Mucosa of descending colon (tissue), 3 donors: Measurements from ENCODE around the gene DRG2. TPM values are rescaled to one million over a fixed set of nuclear protein-coding genes. Genes with fewer than 3 reads are reported as not detected.

Experiments
- ATAC-seq: fragments of 200-7000 bp; cut with Tn5 transposase; one replicate; pipeline ENCODE4 v1.9.1; 2020; ENCODE audit warnings: mild to moderate bottlenecking, moderate library complexity
- DNase-seq, 3 donors: peaks; one replicate each; pipeline ENCODE4 v3.0.0-alpha.2; 2020
- H3K36me3 ChIP-seq: fragments of 200-600 bp; one replicate; pipeline ENCODE4 v1.8.0; 2021; ENCODE audit warnings: low read depth, mild to moderate bottlenecking
- H3K4me1 ChIP-seq: fragments of 200-600 bp; one replicate; pipeline ENCODE4 v1.8.0; 2021; ENCODE audit warnings: low read depth, mild to moderate bottlenecking
- H3K4me3 ChIP-seq: fragments of 200-600 bp; one replicate; pipeline ENCODE4 v1.8.0; 2021; ENCODE audit warnings: mild to moderate bottlenecking
- H3K9me3 ChIP-seq: fragments of 200-600 bp; one replicate; pipeline ENCODE4 v1.8.0; 2021; ENCODE audit warnings: mild to moderate bottlenecking
- intact Hi-C, 2 donors: fragments of 100-400 bp; cut with DNase I in 1 of 2; cut with micrococcal nuclease in 1 of 2; formaldehyde crosslinking; loops; one replicate each; pipeline versions ENCODE4 v1.11.0 to v1.11.1; 2022; cut with DNase I, micrococcal nuclease
- total RNA-seq, 3 donors: library from RNA; stranded (reverse); fragmentation: NEBNext Ultra II Directional in 2 of 3; extraction: Animal tissue kit (Norgen Biotek cat#: 25700) in 2 of 3; gene quantifications; one replicate each; pipeline versions ENCODE4 v1.2.1 to v1.2.4, GENCODE V29; 2021 to 2023
- TF ChIP-seq, protein P1 (sequence below): fragments of 200-600 bp; IDR thresholded peaks from one replicate; pipeline ENCODE4 v1.8.0; 2022; ENCODE audit warnings: antibody characterized with exemption, mild to moderate bottlenecking
- donor health status: DM: no; HTN: no; CAD: no; lungs with moderate emphysema.
- donor health status: DM: no; HTN: no; CAD: no.
- donor health status: DM: no; HTN: yes; CAD: no.

The DRG2 gene
- total RNA-seq, 3 donors from 2014 or later = 28.9 to 32.8 (median 32.6) TPM

GRCh38 chr17:18117533-18117932 lies 29.8 kb downstream of the DRG2 start:
- no peak overlapping the region for H3K4me3 ChIP-seq

DNA sequence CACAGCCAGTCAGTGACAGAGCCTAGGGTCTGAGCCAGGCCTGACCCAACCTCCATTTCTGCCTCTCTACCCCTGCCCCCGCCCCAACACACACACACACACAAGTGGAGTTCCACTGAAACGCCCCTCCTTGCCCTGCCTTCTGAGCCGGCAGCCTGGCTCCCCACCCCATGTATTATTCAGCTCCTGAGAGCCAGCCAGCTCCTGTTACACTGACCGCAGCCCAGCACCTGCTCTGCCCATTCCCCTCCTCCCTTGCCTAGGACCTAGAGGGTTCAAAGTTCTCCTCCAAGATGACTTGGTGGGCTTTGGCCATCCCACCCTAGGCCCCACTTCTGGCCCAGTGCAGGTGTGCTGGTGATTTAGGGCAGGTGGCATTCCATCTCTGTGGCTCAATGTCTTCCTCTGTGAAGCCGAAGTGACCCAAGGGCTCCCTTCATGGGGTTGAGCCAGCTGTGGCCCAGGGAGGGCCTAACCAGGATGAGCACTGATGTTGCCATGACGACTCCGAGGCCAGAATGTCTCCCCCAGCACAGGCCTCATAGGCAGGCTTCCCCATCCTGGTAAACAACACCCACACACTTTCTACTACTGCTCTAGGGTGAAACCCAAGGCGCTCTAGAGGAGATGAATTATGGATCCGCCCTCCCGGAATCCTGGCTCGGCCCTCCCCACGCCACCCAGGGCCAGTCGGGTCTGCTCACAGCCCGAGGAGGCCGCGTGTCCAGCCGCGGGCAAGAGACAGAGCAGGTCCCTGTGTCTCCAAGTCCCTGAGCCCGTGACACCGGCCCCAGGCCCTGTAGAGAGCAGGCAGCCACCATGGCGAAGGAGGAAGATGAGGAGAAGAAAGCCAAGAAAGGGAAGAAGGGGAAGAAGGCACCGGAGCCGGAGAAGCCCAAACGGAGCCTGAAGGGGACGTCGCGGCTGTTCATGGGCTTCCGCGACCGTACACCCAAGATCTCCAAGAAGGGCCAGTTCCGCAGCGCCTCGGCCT lies 30.5 kb downstream of the DRG2 start:
- DNase-seq (no peak), ATAC-seq (no peak)
- TF ChIP-seq, protein P1, sequence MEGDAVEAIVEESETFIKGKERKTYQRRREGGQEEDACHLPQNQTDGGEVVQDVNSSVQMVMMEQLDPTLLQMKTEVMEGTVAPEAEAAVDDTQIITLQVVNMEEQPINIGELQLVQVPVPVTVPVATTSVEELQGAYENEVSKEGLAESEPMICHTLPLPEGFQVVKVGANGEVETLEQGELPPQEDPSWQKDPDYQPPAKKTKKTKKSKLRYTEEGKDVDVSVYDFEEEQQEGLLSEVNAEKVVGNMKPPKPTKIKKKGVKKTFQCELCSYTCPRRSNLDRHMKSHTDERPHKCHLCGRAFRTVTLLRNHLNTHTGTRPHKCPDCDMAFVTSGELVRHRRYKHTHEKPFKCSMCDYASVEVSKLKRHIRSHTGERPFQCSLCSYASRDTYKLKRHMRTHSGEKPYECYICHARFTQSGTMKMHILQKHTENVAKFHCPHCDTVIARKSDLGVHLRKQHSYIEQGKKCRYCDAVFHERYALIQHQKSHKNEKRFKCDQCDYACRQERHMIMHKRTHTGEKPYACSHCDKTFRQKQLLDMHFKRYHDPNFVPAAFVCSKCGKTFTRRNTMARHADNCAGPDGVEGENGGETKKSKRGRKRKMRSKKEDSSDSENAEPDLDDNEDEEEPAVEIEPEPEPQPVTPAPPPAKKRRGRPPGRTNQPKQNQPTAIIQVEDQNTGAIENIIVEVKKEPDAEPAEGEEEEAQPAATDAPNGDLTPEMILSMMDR = no peak
- no peaks in the 10 kb centered on the region for H3K4me1 ChIP-seq
- intact Hi-C loops = no loop called here
- no peaks in the 10 kb centered on the region for H3K36me3 ChIP-seq
- peaks cover 3% of the 10 kb centered on the region for H3K9me3 ChIP-seq
- H3K4me3 ChIP-seq = no peak overlapping the region

More at GRCh38 chr17:18117533-18117932, 29.8 kb downstream of the DRG2 start:
- Histone ChIP-seq H3K9me3 (peaks cover 3% of the 10 kb centered on the region), H3K36me3 (no peaks in the 10 kb centered on the region), H3K4me1 (no peaks in the 10 kb centered on the region)
- intact Hi-C loops = no loop called here
- no peak for DNase-seq
- ATAC-seq = no peak
- TF ChIP-seq, protein P1 = no peak

GRCh38 chr17:18119166-18119745 lies 31.5 kb downstream of the DRG2 start:
- H3K4me3 ChIP-seq = no peak overlapping the region
- TF ChIP-seq, protein P1 = no peak
- H3K9me3 ChIP-seq = peaks cover 3% of the 10 kb centered on the region
- intact Hi-C loops = no loop called here
- ATAC-seq (no peak), DNase-seq (no peak)
- no peaks in the 10 kb centered on the region for H3K36me3 ChIP-seq
- H3K4me1 ChIP-seq = no peaks in the 10 kb centered on the region

GRCh38 chr17:18119938-18120337 lies 32.2 kb downstream of the DRG2 start:
- DNase-seq = no peak
- H3K9me3 ChIP-seq = peaks cover 3% of the 10 kb centered on the region
- TF ChIP-seq, protein P1 = no peak
- no peak overlapping the region for H3K4me3 ChIP-seq
- no peaks in the 10 kb centered on the region for H3K4me1 ChIP-seq
- intact Hi-C loops = no loop called here
- no peaks in the 10 kb centered on the region for H3K36me3 ChIP-seq
- no peak for ATAC-seq

DNA sequence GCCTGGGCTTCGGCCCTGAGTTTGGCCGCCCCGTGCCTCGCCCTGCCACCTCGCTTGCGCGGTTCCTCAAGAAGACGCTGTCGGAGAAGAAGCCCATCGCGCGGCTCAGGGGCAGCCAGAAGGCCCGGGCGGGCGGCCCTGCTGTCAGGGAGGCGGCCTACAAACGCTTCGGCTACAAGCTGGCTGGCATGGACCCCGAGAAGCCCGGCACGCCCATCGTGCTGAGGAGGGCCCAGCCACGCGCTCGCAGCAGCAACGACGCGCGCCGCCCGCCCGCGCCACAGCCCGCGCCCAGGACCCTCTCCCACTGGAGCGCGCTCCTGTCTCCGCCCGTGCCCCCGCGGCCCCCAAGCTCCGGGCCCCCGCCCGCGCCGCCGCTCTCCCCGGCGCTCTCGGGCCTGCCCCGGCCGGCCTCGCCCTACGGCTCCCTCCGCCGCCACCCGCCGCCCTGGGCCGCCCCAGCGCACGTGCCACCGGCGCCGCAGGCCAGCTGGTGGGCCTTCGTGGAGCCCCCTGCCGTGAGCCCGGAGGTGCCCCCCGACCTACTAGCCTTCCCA lies 32.8 kb downstream of the DRG2 start:
- intact Hi-C loops = no loop called here
- ATAC-seq (no peak), DNase-seq (no peak)
- TF ChIP-seq, protein P1 = no peak
- no peaks in the 10 kb centered on the region for H3K36me3 ChIP-seq
- no peaks in the 10 kb centered on the region for H3K4me1 ChIP-seq
- no peak overlapping the region for H3K4me3 ChIP-seq
- H3K9me3 ChIP-seq = peaks cover 3% of the 10 kb centered on the region
